ENCODE data around the gene PRSS2. TPM values are rescaled to one million over a fixed set of nuclear protein-coding genes. Genes with fewer than 3 reads are reported as not detected.
A peak's percentile ranks its signal among the peaks of the same experiment; 100 is the strongest.

PRSS2 gene
- total RNA-seq, 1 experiment from 2014 or later: 0.40 TPM

DNA sequence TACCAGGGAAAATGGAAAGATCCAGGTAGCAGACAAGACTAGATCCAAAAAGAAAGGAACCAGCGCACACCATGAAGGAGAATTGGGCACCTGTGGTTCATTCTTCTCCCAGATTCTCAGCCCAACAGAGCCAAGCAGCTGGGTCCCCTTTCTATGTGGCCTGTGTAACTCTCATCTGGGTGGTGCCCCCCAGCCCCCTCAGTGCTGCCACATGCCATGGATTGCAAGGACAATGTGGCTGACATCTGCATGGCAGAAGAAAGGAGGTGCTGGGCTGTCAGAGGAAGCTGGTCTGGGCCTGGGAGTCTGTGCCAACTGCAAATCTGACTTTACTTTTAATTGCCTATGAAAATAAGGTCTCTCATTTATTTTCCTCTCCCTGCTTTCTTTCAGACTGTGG lies 21.4 kb downstream of the PRSS2 start:
- BruUV-seq (replicated peaks): no TSS peak
- H2AFZ ChIP-seq (ENCODE audit: low read length): no peak overlapping the region
- H3K27me3 ChIP-seq (ENCODE audit: low read length): no peaks in the 10 kb centered on the region
- ATAC-seq (no peak), DNase-seq (no peak)
- H3K27ac ChIP-seq (ENCODE audit: low read length): no peak overlapping the region
- no peaks in the 10 kb centered on the region for H3K9me3 ChIP-seq (ENCODE audit: low read length)
- peaks cover 50% of the 10 kb centered on the region for H3K4me1 ChIP-seq (ENCODE audit: insufficient read depth, low read length)
- no peaks in the 10 kb centered on the region for H3K36me3 ChIP-seq (ENCODE audit: low read depth, low read length)
- no peak overlapping the region for H3K9ac ChIP-seq (ENCODE audit: low read length)
- CTCF ChIA-PET: no interaction called here
- H3K4me3 ChIP-seq (ENCODE audit: low read length): no peak overlapping the region
- H3K79me2 ChIP-seq (ENCODE audit: low read length): peaks cover 18% of the 10 kb centered on the region
- H3K4me2 ChIP-seq (ENCODE audit: low read length): no peak overlapping the region
- POLR2A ChIA-PET (ENCODE audit: unreplicated experiment): no interaction called here
- H4K20me1 ChIP-seq (ENCODE audit: low read length): no peaks in the 10 kb centered on the region
- H3F3A ChIP-seq (ENCODE audit: low read length, unreplicated experiment): no peaks in the 10 kb centered on the region
- intact Hi-C loops (cut with micrococcal nuclease): no loop called here
- H3K9me2 ChIP-seq (replicated peaks; ENCODE audit: low read length): no peaks in the 10 kb centered on the region
- no peak for TF ChIP-seq EZH2 (IDR thresholded peaks at IDR 0.05; ENCODE audit: low read length, unreplicated experiment)
- no peak for TF ChIP-seq EZH2phosphoT487 (IDR thresholded peaks at IDR 0.05; ENCODE audit: borderline replicate concordance, low read length)
- TF ChIP-seq, protein P1, sequence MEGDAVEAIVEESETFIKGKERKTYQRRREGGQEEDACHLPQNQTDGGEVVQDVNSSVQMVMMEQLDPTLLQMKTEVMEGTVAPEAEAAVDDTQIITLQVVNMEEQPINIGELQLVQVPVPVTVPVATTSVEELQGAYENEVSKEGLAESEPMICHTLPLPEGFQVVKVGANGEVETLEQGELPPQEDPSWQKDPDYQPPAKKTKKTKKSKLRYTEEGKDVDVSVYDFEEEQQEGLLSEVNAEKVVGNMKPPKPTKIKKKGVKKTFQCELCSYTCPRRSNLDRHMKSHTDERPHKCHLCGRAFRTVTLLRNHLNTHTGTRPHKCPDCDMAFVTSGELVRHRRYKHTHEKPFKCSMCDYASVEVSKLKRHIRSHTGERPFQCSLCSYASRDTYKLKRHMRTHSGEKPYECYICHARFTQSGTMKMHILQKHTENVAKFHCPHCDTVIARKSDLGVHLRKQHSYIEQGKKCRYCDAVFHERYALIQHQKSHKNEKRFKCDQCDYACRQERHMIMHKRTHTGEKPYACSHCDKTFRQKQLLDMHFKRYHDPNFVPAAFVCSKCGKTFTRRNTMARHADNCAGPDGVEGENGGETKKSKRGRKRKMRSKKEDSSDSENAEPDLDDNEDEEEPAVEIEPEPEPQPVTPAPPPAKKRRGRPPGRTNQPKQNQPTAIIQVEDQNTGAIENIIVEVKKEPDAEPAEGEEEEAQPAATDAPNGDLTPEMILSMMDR (conservative IDR thresholded peaks at IDR 0.05; ENCODE audit: low read depth, low read length): no peak

GRCh38 chr7:142792593-142792992 lies 21.8 kb downstream of the PRSS2 start:
- Histone ChIP-seq H3K4me2 (ENCODE audit: low read length) (no peak overlapping the region), H4K20me1 (ENCODE audit: low read length) (no peaks in the 10 kb centered on the region), H3F3A (ENCODE audit: low read length, unreplicated experiment) (no peaks in the 10 kb centered on the region), H3K27me3 (ENCODE audit: low read length) (no peaks in the 10 kb centered on the region), H3K9me2 (replicated peaks; ENCODE audit: low read length) (no peaks in the 10 kb centered on the region), H3K9me3 (ENCODE audit: low read length) (no peaks in the 10 kb centered on the region), H3K27ac (ENCODE audit: low read length) (peak overlapping the region; percentile 67; the same call in 1 of the 2 replicates), H3K4me3 (ENCODE audit: low read length) (no peak overlapping the region), H3K79me2 (ENCODE audit: low read length) (peaks cover 22% of the 10 kb centered on the region), H3K36me3 (ENCODE audit: low read depth, low read length) (no peaks in the 10 kb centered on the region), H3K4me1 (ENCODE audit: insufficient read depth, low read length) (peaks cover 50% of the 10 kb centered on the region), H3K9ac (ENCODE audit: low read length) (no peak overlapping the region), H2AFZ (ENCODE audit: low read length) (no peak overlapping the region)
- BruUV-seq (replicated peaks): no TSS peak
- ATAC-seq: no peak
- no peak for DNase-seq
- ChIA-PET POLR2A (ENCODE audit: unreplicated experiment) (no interaction called here), CTCF (interaction anchor here (0.6 to 1.3 kb wide), 3 partner anchors 9 to 73 kb away, joined by 3 to 5 read pairs (median 4); no protein-coding TSS in a partner anchor)
- no peak for TF ChIP-seq EZH2phosphoT487 (IDR thresholded peaks at IDR 0.05; ENCODE audit: borderline replicate concordance, low read length)
- TF ChIP-seq, protein P1 (conservative IDR thresholded peaks at IDR 0.05; ENCODE audit: low read depth, low read length): no peak
- TF ChIP-seq EZH2 (IDR thresholded peaks at IDR 0.05; ENCODE audit: low read length, unreplicated experiment): no peak
- intact Hi-C loops (cut with micrococcal nuclease): no loop called here

DNA sequence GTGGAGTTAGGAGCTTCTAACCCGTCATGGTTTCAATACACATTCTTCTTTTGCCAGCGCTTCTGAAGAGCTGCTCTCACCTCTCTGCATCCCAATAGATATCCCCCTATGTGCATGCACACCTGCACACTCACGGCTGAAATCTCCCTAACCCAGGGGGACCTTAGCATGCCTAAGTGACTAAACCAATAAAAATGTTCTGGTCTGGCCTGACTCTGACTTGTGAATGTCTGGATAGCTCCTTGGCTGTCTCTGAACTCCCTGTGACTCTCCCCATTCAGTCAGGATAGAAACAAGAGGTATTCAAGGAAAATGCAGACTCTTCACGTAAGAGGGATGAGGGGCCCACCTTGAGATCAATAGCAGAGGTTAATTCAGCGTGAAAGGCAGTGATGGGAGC lies 22.4 kb downstream of the PRSS2 start:
- no peak overlapping the region for H3K4me3 ChIP-seq (ENCODE audit: low read length)
- peak overlapping the region; percentile 20 for H3K4me2 ChIP-seq (ENCODE audit: low read length)
- no peaks in the 10 kb centered on the region for H3K9me3 ChIP-seq (ENCODE audit: low read length)
- BruUV-seq (replicated peaks): no TSS peak
- H3K9ac ChIP-seq (ENCODE audit: low read length): no peak overlapping the region
- H3K27ac ChIP-seq (ENCODE audit: low read length): peak overlapping the region; percentile 67
- no peaks in the 10 kb centered on the region for H3K9me2 ChIP-seq (replicated peaks; ENCODE audit: low read length)
- no peaks in the 10 kb centered on the region for H3F3A ChIP-seq (ENCODE audit: low read length, unreplicated experiment)
- ATAC-seq: peak; percentile 31
- H2AFZ ChIP-seq (ENCODE audit: low read length): no peak overlapping the region
- CTCF ChIA-PET: interaction anchor here (0.6 to 1.3 kb wide), 4 partner anchors 10 to 74 kb away, joined by 3 to 5 read pairs (median 4); no protein-coding TSS in a partner anchor
- POLR2A ChIA-PET (ENCODE audit: unreplicated experiment): no interaction called here
- intact Hi-C loops (cut with micrococcal nuclease): no loop called here
- H3K36me3 ChIP-seq (ENCODE audit: low read depth, low read length): no peaks in the 10 kb centered on the region
- H4K20me1 ChIP-seq (ENCODE audit: low read length): no peaks in the 10 kb centered on the region
- peaks cover 53% of the 10 kb centered on the region for H3K4me1 ChIP-seq (ENCODE audit: insufficient read depth, low read length)
- TF ChIP-seq EZH2phosphoT487 (IDR thresholded peaks at IDR 0.05; ENCODE audit: borderline replicate concordance, low read length): no peak
- TF ChIP-seq EZH2 (IDR thresholded peaks at IDR 0.05; ENCODE audit: low read length, unreplicated experiment): no peak
- TF ChIP-seq, protein P1 (conservative IDR thresholded peaks at IDR 0.05; ENCODE audit: low read depth, low read length): no peak
- DNase-seq: peak; percentile 78
- peaks cover 28% of the 10 kb centered on the region for H3K79me2 ChIP-seq (ENCODE audit: low read length)
- H3K27me3 ChIP-seq (ENCODE audit: low read length): no peaks in the 10 kb centered on the region
